A549 (cell line): ENCODE measurements around the gene TOGARAM2. TPM values are rescaled to one million over a fixed set of nuclear protein-coding genes. Genes with fewer than 3 reads are reported as not detected.

Experiments
- ATAC-seq, 2 experiments: fragments of 200-7000 bp in 1 of 2; fragments of >200 bp in 1 of 2; cut with Nextera tagmentation in 1 of 2; cut with Tn5 transposase in 1 of 2; 3 replicates each; pipeline versions ENCODE4 v1.8.0 to v1.9.1; 2018 to 2020; ENCODE audit warnings: mild to moderate bottlenecking in 1 of 2, moderate library complexity in 1 of 2
- CTCF ChIA-PET: fragments of 300-600 bp; sonication (Branson Sonifier 250); formaldehyde crosslinking; extraction: SDS; loops from one replicate; lab custom pipeline; 2021; ENCODE audit warnings: antibody characterized with exemption, inconsistent platforms; lab: Yijun Ruan, JAX
- POLR2A ChIA-PET: fragments of 350-600 bp; formaldehyde crosslinking; extraction: SDS; loops from one replicate; lab custom pipeline; 2021; ENCODE audit warnings: antibody characterized with exemption, inconsistent platforms; lab: Yijun Ruan, JAX
- DNase-seq, 2 experiments: peaks; one replicate each; pipeline versions ENCODE4 v3.0.0 to v3.0.0-alpha.2; 2011 to 2016; ENCODE audit warnings: low read depth in 1 of 2, low spot score in 1 of 2
- FAIRE-seq: peaks from 2 replicates; lab custom pipeline; 2011; peaks lifted over from hg19 to GRCh38; lab: Jason Lieb, UNC
- H3K27ac ChIP-seq, 2 experiments: fragments of >200 bp; sonication (Bioruptor Twin); formaldehyde crosslinking; 3 replicates each; pipeline ENCODE4 v1.5.1; 2016 to 2017
- H3K4me1 ChIP-seq: fragments of >200 bp; sonication (Bioruptor Twin); formaldehyde crosslinking; 3 replicates; pipeline ENCODE4 v1.6.1; 2016
- H3K4me2 ChIP-seq: fragments of >200 bp; sonication (Bioruptor Twin); formaldehyde crosslinking; 3 replicates; pipeline ENCODE4 v1.6.1; 2016
- H3K4me3 ChIP-seq: fragments of >200 bp; sonication (Bioruptor Twin); formaldehyde crosslinking; 3 replicates; pipeline ENCODE4 v1.5.1; 2016
- H3K9me3 ChIP-seq: fragments of >200 bp; sonication (Bioruptor Twin); formaldehyde crosslinking; 3 replicates; pipeline ENCODE4 v1.6.1; 2016
- CBX2 ChIP-seq: fragments of 200-600 bp; sonication (generic); IDR thresholded peaks from 2 replicates; pipeline ENCODE4 v1.6.1; 2016; ENCODE audit warnings: low read depth, mild to moderate bottlenecking, borderline replicate concordance
- CBX8 ChIP-seq: fragments of 200-600 bp; sonication (generic); IDR thresholded peaks from 2 replicates; pipeline ENCODE4 v1.6.1; 2016
- CHD4 ChIP-seq: fragments of 200-600 bp; sonication (generic); IDR thresholded peaks from 2 replicates; pipeline ENCODE4 v1.6.1; 2016; ENCODE audit warnings: antibody characterized with exemption, mild to moderate bottlenecking, borderline replicate concordance
- EHF ChIP-seq: fragments of 250-450 bp; sonication (Bioruptor Pico); IDR thresholded peaks from 2 replicates; pipeline ENCODE4 v1.5.0; 2020; ENCODE audit warnings: mild to moderate bottlenecking
- EHMT2 ChIP-seq: fragments of 200-600 bp; sonication (generic); IDR thresholded peaks from 2 replicates; pipeline ENCODE4 v1.6.1; 2016; ENCODE audit warnings: antibody characterized with exemption, low read depth, mild to moderate bottlenecking, moderate library complexity
- EP300 ChIP-seq, 2 experiments: fragments of >200 bp; sonication (Bioruptor Twin); formaldehyde crosslinking; IDR thresholded peaks; 2 replicates in 1 of 2; 3 replicates in 1 of 2; pipeline ENCODE4 v1.6.1; 2016 to 2017
- ESRRA ChIP-seq: fragments of 150-350 bp; IDR thresholded peaks from 2 replicates; pipeline ENCODE4 v1.6.1; 2014; ENCODE audit warnings: mild to moderate bottlenecking, low read length, borderline replicate concordance
- GATA3 ChIP-seq: IDR thresholded peaks from 2 replicates; pipeline ENCODE4 v1.6.1; 2012; ENCODE audit warnings: borderline replicate concordance
- HDAC2 ChIP-seq: fragments of 200-600 bp; sonication (generic); IDR thresholded peaks from 2 replicates; pipeline ENCODE4 v1.6.1; 2016
- HEYL ChIP-seq: fragments of 250-450 bp; sonication (Bioruptor Pico); IDR thresholded peaks from 2 replicates; pipeline ENCODE4 v1.8.0; 2021; ENCODE audit warnings: mild to moderate bottlenecking, moderate library complexity
- HOXB13 ChIP-seq: fragments of 250-450 bp; sonication (Bioruptor Pico); IDR thresholded peaks from 2 replicates; pipeline ENCODE4 v1.5.0; 2020; ENCODE audit warnings: low read depth, mild to moderate bottlenecking, moderate library complexity
- JUNB ChIP-seq: fragments of >200 bp; sonication (Bioruptor Twin); formaldehyde crosslinking; IDR thresholded peaks from 2 replicates; pipeline ENCODE4 v1.6.1; 2016
- KDM1A ChIP-seq: fragments of 200-600 bp; sonication (generic); IDR thresholded peaks from 2 replicates; pipeline ENCODE4 v1.6.1; 2016; ENCODE audit warnings: low read depth, mild to moderate bottlenecking
- MAFK ChIP-seq: fragments of 450-650 bp; IDR thresholded peaks from 2 replicates; pipeline ENCODE4 v1.6.1; 2014; ENCODE audit not compliant: partially characterized antibody
- NFE2L2 ChIP-seq: fragments of 150-350 bp; conservative IDR thresholded peaks from 2 replicates; pipeline ENCODE4 v1.6.1; 2014; ENCODE audit warnings: low read length
- NR3C1 ChIP-seq: fragments of >200 bp; sonication (Bioruptor Twin); formaldehyde crosslinking; IDR thresholded peaks from 3 replicates; pipeline ENCODE4 v1.6.1; 2017
- PHF8 ChIP-seq: fragments of 200-600 bp; sonication (generic); IDR thresholded peaks from 2 replicates; pipeline ENCODE4 v1.6.1; 2016; ENCODE audit warnings: low read depth, mild to moderate bottlenecking, antibody characterized with exemption, moderate library complexity, borderline replicate concordance
- POLR2AphosphoS2 ChIP-seq: conservative IDR thresholded peaks from 2 replicates; pipeline ENCODE4 v1.6.1; 2012; ENCODE audit warnings: low read length, improper control_type of control experiment, inconsistent platforms
- RARB ChIP-seq: fragments of 250-450 bp; sonication (Bioruptor Pico); IDR thresholded peaks from 2 replicates; pipeline ENCODE4 v1.8.0; 2021; ENCODE audit warnings: mild to moderate bottlenecking, moderate library complexity
- RFX5 ChIP-seq: fragments of 450-650 bp; IDR thresholded peaks from 2 replicates; pipeline ENCODE4 v1.7.1; 2014; ENCODE audit warnings: antibody characterized with exemption, mild to moderate bottlenecking, moderate library complexity
- RNF2 ChIP-seq: fragments of 200-600 bp; sonication (generic); IDR thresholded peaks from 2 replicates; pipeline ENCODE4 v1.6.1; 2016; ENCODE audit warnings: low read depth, mild to moderate bottlenecking, antibody characterized with exemption, moderate library complexity, borderline replicate concordance
- SREBF2 ChIP-seq: fragments of 450-650 bp; IDR thresholded peaks from 2 replicates; pipeline ENCODE4 v1.6.1; 2014; ENCODE audit warnings: mild to moderate bottlenecking, moderate library complexity
- TP53 ChIP-seq: fragments of 250-450 bp; sonication (Bioruptor Pico); IDR thresholded peaks from 2 replicates; pipeline ENCODE4 v1.5.0; 2021; ENCODE audit warnings: mild to moderate bottlenecking, moderate library complexity
- ZFP36 ChIP-seq: fragments of 450-650 bp; IDR thresholded peaks from 2 replicates; pipeline ENCODE4 v1.6.1; 2014; ENCODE audit warnings: borderline replicate concordance; ENCODE audit not compliant: partially characterized antibody
- ZSCAN20 ChIP-seq: fragments of 250-450 bp; sonication (Bioruptor Pico); IDR thresholded peaks from 2 replicates; pipeline ENCODE4 v1.8.0; 2022; ENCODE audit warnings: mild to moderate bottlenecking, moderate library complexity
- WGBS: methylation state at CpG from one replicate; pipeline ENCODE4 v1.1.6; 2017; ENCODE audit errors: missing lambda C conversion rate; 5-methylcytosine and 5-hydroxymethylcytosine counted together
- polyA plus RNA-seq, 4 experiments: library from polyadenylated mRNA; depleted of rRNA in 3 of 4; stranded (reverse); fragments of >200 nt; fragmentation: RNase III in 1 of 4; extraction: RNeasy Plus Mini Kit Qiagen cat#74134 plus additional on column Dnase treatment in 1 of 4; gene quantifications; 2 replicates in 3 of 4; 3 replicates in 1 of 4; pipeline ENCODE4 v1.2.3, GENCODE V29; 2011 to 2017
- TF ChIP-seq, protein P1 (sequence below): fragments of 250-450 bp; sonication (Bioruptor Pico); IDR thresholded peaks from 2 replicates; pipeline ENCODE4 v1.5.0; 2020; ENCODE audit warnings: low read depth, mild to moderate bottlenecking, moderate library complexity
- TF ChIP-seq, protein P2 (sequence below): fragments of >200 bp; sonication (Bioruptor Twin); formaldehyde crosslinking; IDR thresholded peaks from 3 replicates; pipeline ENCODE4 v1.5.1; 2016
- TF ChIP-seq, protein P3 (sequence below): fragments of 150-350 bp; IDR thresholded peaks from 2 replicates; pipeline ENCODE4 v1.6.1; 2014; ENCODE audit warnings: low read depth, mild to moderate bottlenecking, low read length
- TF ChIP-seq, protein P4 (sequence below): fragments of 250-450 bp; sonication (Bioruptor Pico); IDR thresholded peaks from 2 replicates; pipeline ENCODE4 v1.5.0; 2021; ENCODE audit warnings: mild to moderate bottlenecking, moderate library complexity, borderline replicate concordance

The TOGARAM2 gene
- polyA plus RNA-seq, 2 of the 4 experiments (the other 2 are of a cell fraction), result 0.14 to 0.35 TPM

DNA sequence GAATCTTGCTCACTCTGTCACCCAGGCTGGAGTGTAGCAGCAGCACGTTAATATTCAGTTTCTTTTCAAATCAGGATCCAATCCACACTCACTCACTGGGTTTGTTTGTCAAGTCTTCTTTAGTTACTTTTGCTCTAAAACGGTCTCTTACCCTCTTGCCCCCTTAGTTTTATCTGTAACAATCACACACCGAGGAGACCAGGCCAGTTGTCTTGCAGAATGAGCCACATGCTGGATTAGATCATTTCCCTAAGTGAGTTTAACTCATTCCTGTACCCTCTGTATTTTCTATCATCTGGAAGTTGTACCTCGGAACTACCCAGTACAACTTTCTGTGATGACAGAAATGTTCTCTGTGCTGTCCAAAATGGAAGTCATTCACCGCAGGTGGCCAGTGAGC, 20.7 kb upstream of the TOGARAM2 start:
- POLR2A ChIA-PET, result no interaction called here
- FAIRE-seq (no peak), ATAC-seq (no peak), DNase-seq (no peak)
- 61% methylated on average over 5 of the region's 5 CpGs for WGBS
- H3K4me2 ChIP-seq, result no peak overlapping the region
- H3K27ac ChIP-seq, result no peak overlapping the region
- H3K4me3 ChIP-seq, result no peak overlapping the region
- CTCF ChIA-PET, result interaction anchor here (1.2 to 5.3 kb wide), 4 partner anchors 8 to 237 kb away, joined by 3 to 69 read pairs (median 6); no protein-coding TSS in a partner anchor
- no peaks in the 10 kb centered on the region for H3K9me3 ChIP-seq
- peaks cover 5% of the 10 kb centered on the region for H3K4me1 ChIP-seq
- TF ChIP-seq EP300 (IDR thresholded peaks at IDR 0.05), result no peak
- no peak for TF ChIP-seq HOXB13
- TF ChIP-seq RFX5, result no peak
- no peak for TF ChIP-seq MAFK
- no peak for TF ChIP-seq NFE2L2
- TF ChIP-seq CBX8, result no peak
- TF ChIP-seq ZSCAN20 (CRISPR knock-in tag), result no peak
- TF ChIP-seq EHMT2, result no peak
- TF ChIP-seq PHF8, result no peak
- no peak for TF ChIP-seq TP53 (CRISPR knock-in tag)
- TF ChIP-seq POLR2AphosphoS2, result no peak
- TF ChIP-seq EHF, result no peak
- TF ChIP-seq CBX2, result no peak
- TF ChIP-seq NR3C1, result no peak
- TF ChIP-seq JUNB, result no peak

DNA sequence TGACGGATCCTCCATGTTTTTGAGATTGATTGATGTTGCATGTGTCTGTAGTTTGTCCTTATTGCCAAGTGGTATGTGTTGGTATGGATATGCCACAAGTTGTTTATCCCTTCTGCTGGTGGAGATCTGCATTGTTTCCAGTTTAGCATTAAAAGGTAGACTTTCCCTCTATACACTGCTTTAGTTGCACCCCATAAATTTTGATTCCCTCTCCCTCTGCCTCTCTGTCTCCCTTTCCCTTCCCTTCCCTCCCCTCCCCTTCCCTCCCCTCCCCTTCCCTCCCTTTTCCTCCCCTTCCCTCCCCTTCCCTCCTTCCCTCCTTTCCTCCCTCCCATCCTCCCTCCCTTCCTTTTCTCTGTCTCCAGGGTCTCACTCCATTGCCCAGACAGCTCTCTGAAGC, 18.6 kb upstream of the TOGARAM2 start:
- ATAC-seq (no peak), FAIRE-seq (no peak), DNase-seq (no peak)
- Histone ChIP-seq H3K4me1 (peaks cover 5% of the 10 kb centered on the region), H3K27ac (no peak overlapping the region), H3K4me3 (no peak overlapping the region), H3K4me2 (no peak overlapping the region), H3K9me3 (no peaks in the 10 kb centered on the region)
- TF ChIP-seq, protein P1, sequence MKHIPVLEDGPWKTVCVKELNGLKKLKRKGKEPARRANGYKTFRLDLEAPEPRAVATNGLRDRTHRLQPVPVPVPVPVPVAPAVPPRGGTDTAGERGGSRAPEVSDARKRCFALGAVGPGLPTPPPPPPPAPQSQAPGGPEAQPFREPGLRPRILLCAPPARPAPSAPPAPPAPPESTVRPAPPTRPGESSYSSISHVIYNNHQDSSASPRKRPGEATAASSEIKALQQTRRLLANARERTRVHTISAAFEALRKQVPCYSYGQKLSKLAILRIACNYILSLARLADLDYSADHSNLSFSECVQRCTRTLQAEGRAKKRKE (CRISPR knock-in tag), result no peak
- no peak for TF ChIP-seq ZSCAN20 (CRISPR knock-in tag)
- no peak for TF ChIP-seq HDAC2
- TF ChIP-seq, protein P2, sequence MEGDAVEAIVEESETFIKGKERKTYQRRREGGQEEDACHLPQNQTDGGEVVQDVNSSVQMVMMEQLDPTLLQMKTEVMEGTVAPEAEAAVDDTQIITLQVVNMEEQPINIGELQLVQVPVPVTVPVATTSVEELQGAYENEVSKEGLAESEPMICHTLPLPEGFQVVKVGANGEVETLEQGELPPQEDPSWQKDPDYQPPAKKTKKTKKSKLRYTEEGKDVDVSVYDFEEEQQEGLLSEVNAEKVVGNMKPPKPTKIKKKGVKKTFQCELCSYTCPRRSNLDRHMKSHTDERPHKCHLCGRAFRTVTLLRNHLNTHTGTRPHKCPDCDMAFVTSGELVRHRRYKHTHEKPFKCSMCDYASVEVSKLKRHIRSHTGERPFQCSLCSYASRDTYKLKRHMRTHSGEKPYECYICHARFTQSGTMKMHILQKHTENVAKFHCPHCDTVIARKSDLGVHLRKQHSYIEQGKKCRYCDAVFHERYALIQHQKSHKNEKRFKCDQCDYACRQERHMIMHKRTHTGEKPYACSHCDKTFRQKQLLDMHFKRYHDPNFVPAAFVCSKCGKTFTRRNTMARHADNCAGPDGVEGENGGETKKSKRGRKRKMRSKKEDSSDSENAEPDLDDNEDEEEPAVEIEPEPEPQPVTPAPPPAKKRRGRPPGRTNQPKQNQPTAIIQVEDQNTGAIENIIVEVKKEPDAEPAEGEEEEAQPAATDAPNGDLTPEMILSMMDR, result no peak
- no peak for TF ChIP-seq SREBF2
- no peak for TF ChIP-seq KDM1A
- 78% methylated on average over 1 of the region's 1 CpG for WGBS
- ChIA-PET CTCF (interaction anchor here (1.5 to 5.3 kb wide), 2 partner anchors 233 to 235 kb away, joined by 4 to 69 read pairs; no protein-coding TSS in a partner anchor), POLR2A (no interaction called here)

DNA sequence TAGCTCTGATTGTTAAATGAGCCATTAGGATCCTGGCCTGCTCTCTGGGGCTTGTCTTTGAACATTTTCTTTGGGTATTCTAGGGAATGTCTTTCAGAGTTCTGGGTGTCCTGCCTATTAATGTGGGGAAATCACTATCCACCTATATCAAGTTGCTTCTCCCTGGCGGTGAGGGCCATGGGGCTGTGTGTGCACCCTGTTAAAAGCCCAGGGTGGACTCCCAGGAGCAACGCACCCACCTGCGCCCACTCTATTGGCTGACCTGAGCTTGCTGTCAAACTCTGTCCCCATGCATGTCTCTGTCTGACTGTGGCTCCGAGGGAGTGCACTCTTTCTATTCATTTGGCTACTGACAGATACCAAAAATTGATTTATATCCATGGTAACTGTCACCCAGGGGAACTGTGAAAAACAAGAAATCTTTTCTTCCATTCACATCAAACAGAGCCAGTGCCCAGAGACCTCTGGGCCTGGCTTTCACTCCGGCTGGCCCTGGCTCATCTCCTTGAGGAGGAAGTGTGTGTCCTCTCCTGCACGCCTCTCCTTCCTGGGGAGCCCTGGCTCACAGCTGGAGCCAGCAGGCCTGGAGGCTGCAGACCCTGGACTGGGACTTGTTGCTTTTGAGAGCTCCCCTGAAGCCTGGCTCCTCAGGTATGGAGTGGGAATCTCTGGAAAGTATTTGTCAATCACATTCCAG, 10.5 kb upstream of the TOGARAM2 start:
- H3K4me1 ChIP-seq, result no peaks in the 10 kb centered on the region
- H3K4me2 ChIP-seq, result no peak overlapping the region
- ChIA-PET POLR2A (no interaction called here), CTCF (interaction anchor here (0.7 to 1.7 kb wide), 4 partner anchors 9 to 1190 kb away, joined by 3 to 7 read pairs (median 3); no protein-coding TSS in a partner anchor)
- H3K27ac ChIP-seq, result no peak overlapping the region
- no peak overlapping the region for H3K4me3 ChIP-seq
- H3K9me3 ChIP-seq, result peaks cover 5% of the 10 kb centered on the region; the same call in 1 of the 3 replicates
- peak; percentile 23 to 26; a peak in 1 of 6 replicates for ATAC-seq
- FAIRE-seq, result no peak
- 81% methylated on average over 6 of the region's 6 CpGs for WGBS
- no peak for DNase-seq
- TF ChIP-seq HEYL (CRISPR knock-in tag) (no peak), RFX5 (no peak), JUNB (no peak), ZFP36 (no peak), SREBF2 (no peak), RNF2 (no peak), PHF8 (no peak), RARB (CRISPR knock-in tag) (no peak), CHD4 (no peak), ESRRA (no peak), GATA3 (no peak)
- TF ChIP-seq, protein P3, sequence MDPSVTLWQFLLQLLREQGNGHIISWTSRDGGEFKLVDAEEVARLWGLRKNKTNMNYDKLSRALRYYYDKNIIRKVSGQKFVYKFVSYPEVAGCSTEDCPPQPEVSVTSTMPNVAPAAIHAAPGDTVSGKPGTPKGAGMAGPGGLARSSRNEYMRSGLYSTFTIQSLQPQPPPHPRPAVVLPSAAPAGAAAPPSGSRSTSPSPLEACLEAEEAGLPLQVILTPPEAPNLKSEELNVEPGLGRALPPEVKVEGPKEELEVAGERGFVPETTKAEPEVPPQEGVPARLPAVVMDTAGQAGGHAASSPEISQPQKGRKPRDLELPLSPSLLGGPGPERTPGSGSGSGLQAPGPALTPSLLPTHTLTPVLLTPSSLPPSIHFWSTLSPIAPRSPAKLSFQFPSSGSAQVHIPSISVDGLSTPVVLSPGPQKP, result no peak
- TF ChIP-seq, protein P4, sequence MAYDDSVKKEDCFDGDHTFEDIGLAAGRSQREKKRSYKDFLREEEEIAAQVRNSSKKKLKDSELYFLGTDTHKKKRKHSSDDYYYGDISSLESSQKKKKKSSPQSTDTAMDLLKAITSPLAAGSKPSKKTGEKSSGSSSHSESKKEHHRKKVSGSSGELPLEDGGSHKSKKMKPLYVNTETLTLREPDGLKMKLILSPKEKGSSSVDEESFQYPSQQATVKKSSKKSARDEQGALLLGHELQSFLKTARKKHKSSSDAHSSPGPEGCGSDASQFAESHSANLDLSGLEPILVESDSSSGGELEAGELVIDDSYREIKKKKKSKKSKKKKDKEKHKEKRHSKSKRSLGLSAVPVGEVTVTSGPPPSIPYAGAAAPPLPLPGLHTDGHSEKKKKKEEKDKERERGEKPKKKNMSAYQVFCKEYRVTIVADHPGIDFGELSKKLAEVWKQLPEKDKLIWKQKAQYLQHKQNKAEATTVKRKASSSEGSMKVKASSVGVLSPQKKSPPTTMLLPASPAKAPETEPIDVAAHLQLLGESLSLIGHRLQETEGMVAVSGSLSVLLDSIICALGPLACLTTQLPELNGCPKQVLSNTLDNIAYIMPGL (CRISPR knock-in tag), result no peak
